ENCODE results near the gene TSPAN7. TPM values are rescaled to one million over a fixed set of nuclear protein-coding genes. Genes with fewer than 3 reads are reported as not detected.

The TSPAN7 gene
- total RNA-seq, 1 experiment from 2014 or later, result 3.5 TPM

DNA sequence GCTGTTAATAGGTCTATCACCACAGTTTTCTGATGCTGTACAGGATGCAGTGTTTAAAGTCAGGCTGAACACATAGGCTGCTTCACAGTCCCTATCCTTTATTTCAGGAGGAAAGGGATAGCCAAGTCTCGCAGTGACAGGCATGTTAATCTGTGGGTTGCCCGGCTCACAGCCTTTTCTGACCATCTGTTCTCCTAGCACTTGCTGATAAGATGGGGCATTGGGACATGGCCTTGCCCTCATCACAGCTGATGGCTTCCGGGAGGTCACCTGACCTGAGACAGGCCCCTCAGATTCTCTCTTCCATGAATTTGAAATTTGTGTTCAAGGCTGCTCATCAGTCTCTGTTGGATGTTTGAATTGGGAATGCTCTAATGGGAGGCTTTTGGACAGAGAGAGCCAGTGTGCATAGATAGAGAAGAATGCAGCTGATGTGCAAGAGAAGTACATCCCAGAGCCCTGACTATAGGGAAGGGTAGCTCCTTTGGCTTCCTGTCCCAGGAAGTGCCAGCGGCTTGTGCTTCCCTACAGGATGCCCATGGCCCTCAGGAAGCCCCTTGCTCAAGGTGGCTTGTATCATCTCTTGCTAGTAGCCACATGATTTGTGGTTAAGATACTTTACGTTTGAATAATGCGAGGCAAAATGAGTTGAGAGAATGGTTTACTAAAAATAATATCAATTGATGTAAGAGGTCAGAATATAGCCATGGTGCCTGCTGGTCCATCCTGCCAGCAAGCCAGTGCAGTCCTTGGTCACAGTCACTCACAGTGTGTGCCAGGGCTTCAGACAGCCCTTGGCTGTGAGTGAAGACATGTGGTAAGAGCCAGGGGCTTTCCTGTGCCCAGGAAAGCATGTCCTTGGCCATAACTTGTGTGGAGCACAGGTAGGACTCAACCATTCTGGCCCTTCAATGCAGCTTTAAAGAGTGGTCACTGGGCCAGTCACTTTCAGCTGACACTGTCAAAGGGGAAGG, 88.6 kb downstream of the TSPAN7 start:
- Histone ChIP-seq H2AK5ac (ENCODE audit: insufficient read length, low read length) (no peak overlapping the region), H3K9ac (ENCODE audit: extremely low read depth, insufficient read length, low read length) (no peak overlapping the region), H3K56ac (ENCODE audit: insufficient read length, low read depth, low read length) (no peak overlapping the region), H4K91ac (ENCODE audit: insufficient read length, low read depth, low read length) (no peak overlapping the region), H3K9me3 (ENCODE audit: control insufficient read depth, low read depth, low read length) (no peaks in the 10 kb centered on the region), H2BK20ac (ENCODE audit: low read depth, low read length, poor library complexity, severe bottlenecking) (no peak overlapping the region), H3K4me1 (ENCODE audit: insufficient read depth, low read length) (no peaks in the 10 kb centered on the region), H3T11ph (ENCODE audit: low read length) (no peak overlapping the region), H4K5ac (ENCODE audit: insufficient read length, low read depth, low read length) (no peak overlapping the region), H3K4ac (ENCODE audit: low read depth, low read length) (no peak overlapping the region), H3K79me1 (ENCODE audit: insufficient read depth, low read depth, low read length, poor library complexity, severe bottlenecking) (no peaks in the 10 kb centered on the region), H3K23me2 (ENCODE audit: insufficient read length, low read depth, low read length, poor library complexity, severe bottlenecking) (no peaks in the 10 kb centered on the region), H3K27me3 (ENCODE audit: insufficient read depth, low read length) (no peaks in the 10 kb centered on the region), H3K18ac (ENCODE audit: insufficient read length, low read depth, low read length) (no peak overlapping the region), H3K23ac (ENCODE audit: insufficient read length, low read depth, low read length) (no peak overlapping the region), H3K4me2 (ENCODE audit: insufficient read depth, insufficient read length, low read length) (no peak overlapping the region), H4K20me1 (ENCODE audit: control insufficient read depth, insufficient read depth, insufficient read length) (no peaks in the 10 kb centered on the region), H3K79me2 (ENCODE audit: insufficient read depth, low read length) (no peaks in the 10 kb centered on the region), H2AFZ (ENCODE audit: low read length) (no peak overlapping the region), H2BK5ac (ENCODE audit: insufficient read length, low read length) (no peak overlapping the region), H3K14ac (ENCODE audit: insufficient read depth, low read length) (no peak overlapping the region; the same call in 1 of the 2 replicates), H4K8ac (replicated peaks; ENCODE audit: insufficient read length, low read depth, low read length) (no peak overlapping the region), H2BK15ac (ENCODE audit: low read depth, low read length) (no peak overlapping the region), H2BK120ac (ENCODE audit: low read depth, low read length, poor library complexity, severe bottlenecking) (no peak overlapping the region), H2BK12ac (ENCODE audit: insufficient read length, low read depth, low read length) (no peak overlapping the region), H3K27ac (ENCODE audit: insufficient read length, low read depth, low read length) (no peak overlapping the region)
- Mint-ChIP-seq H3K9me3 (peaks cover 45 to 51% of the 10 kb centered on the region in 2 experiments), H3K4me3 (no peak overlapping the region), H3K27ac (no peak overlapping the region), H3K4me1 (peaks cover 0 to 4% of the 10 kb centered on the region in 2 experiments; a peak in 1 of 4 replicates), H3K36me3 (ENCODE audit: insufficient read depth in 1 of 3, low read depth in 3 of 3) (no peaks in the 10 kb centered on the region), H3K27me3 (ENCODE audit: low read depth) (no peaks in the 10 kb centered on the region; the same call in 1 of the 2 replicates)
- no CpG with 5 or more reads among the region's 6 CpGs for WGBS (ENCODE audit: extremely low coverage, insufficient read length, low lambda C conversion rate)
- no peak for DNase-seq
- TF ChIP-seq, protein P1, sequence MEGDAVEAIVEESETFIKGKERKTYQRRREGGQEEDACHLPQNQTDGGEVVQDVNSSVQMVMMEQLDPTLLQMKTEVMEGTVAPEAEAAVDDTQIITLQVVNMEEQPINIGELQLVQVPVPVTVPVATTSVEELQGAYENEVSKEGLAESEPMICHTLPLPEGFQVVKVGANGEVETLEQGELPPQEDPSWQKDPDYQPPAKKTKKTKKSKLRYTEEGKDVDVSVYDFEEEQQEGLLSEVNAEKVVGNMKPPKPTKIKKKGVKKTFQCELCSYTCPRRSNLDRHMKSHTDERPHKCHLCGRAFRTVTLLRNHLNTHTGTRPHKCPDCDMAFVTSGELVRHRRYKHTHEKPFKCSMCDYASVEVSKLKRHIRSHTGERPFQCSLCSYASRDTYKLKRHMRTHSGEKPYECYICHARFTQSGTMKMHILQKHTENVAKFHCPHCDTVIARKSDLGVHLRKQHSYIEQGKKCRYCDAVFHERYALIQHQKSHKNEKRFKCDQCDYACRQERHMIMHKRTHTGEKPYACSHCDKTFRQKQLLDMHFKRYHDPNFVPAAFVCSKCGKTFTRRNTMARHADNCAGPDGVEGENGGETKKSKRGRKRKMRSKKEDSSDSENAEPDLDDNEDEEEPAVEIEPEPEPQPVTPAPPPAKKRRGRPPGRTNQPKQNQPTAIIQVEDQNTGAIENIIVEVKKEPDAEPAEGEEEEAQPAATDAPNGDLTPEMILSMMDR (conservative IDR thresholded peaks at IDR 0.05), result no peak

Measured in H9 (cell line).